GM19351 (cell line): ENCODE measurements around the gene CCDC137.
"Not testable (repeated sequence)": the region's sequence is repeated elsewhere in the genome, so short reads cannot be mapped to it uniquely, and the experiment has no call there.

Experiments used
- ATAC-seq: cut with Tn5 transposase; IDR thresholded peaks from one replicate; pipeline ENCODE4 v1.9.1; 2021; ENCODE audit warnings: mild to moderate bottlenecking, moderate library complexity; ENCODE audit not compliant: unreplicated experiment

CCDC137 gene

GRCh38 chr17:81648707-81649085 is 17.8 kb upstream of the CCDC137 start:
- no peak for ATAC-seq

- ATAC-seq = no peak
These were observed 15.6 kb upstream of the CCDC137 start for GRCh38 chr17:81650951-81651350.

GRCh38 chr17:81651692-81652091 is 14.8 kb upstream of the CCDC137 start:
- no peak for ATAC-seq

- no peak for ATAC-seq
These were observed 13.4 kb upstream of the CCDC137 start for GRCh38 chr17:81652906-81653771.

- no peak for ATAC-seq
These were observed 11.0 kb upstream of the CCDC137 start for GRCh38 chr17:81655378-81656117.

- no peak for ATAC-seq
These were observed 10.3 kb upstream of the CCDC137 start, which contains the start of gene PDE6G for GRCh38 chr17:81656118-81656743. PDE6G (minus strand) TSS chr17:81656542; CDS start chr17:81653305, 3,237 bp downstream.

GRCh38 chr17:81656835-81657234 is 9.7 kb upstream of the CCDC137 start:
- ATAC-seq = no peak

- no peak for ATAC-seq
These were observed 7.5 kb upstream of the CCDC137 start for GRCh38 chr17:81659038-81659437.

GRCh38 chr17:81660441-81660840 is 6.1 kb upstream of the CCDC137 start:
- ATAC-seq = no peak

- no peak for ATAC-seq
These were observed 4.5 kb upstream of the CCDC137 start for GRCh38 chr17:81662002-81662401.

- ATAC-seq = no peak
These were observed 2.5 kb upstream of the CCDC137 start for GRCh38 chr17:81664051-81664470.

GRCh38 chr17:81665205-81666091 is 1.1 kb upstream of the CCDC137 start:
- no peak for ATAC-seq

GRCh38 chr17:81666092-81666341 is 520 bp upstream of the CCDC137 start:
- no peak for ATAC-seq

- ATAC-seq = no peak
These were observed 1.2 kb downstream of the CCDC137 start for GRCh38 chr17:81667754-81668153.

GRCh38 chr17:81672504-81672903 is 6.0 kb downstream of the CCDC137 start:
- no peak for ATAC-seq

GRCh38 chr17:81672954-81673353 is 6.4 kb downstream of the CCDC137 start:
- no peak for ATAC-seq

GRCh38 chr17:81673561-81674258 is 7.2 kb downstream of the CCDC137 start:
- no peak for ATAC-seq

GRCh38 chr17:81675515-81676221 is 9.1 kb downstream of the CCDC137 start:
- not testable (repeated sequence) for ATAC-seq

- ATAC-seq = no peak
These were observed 10.4 kb downstream of the CCDC137 start for GRCh38 chr17:81676906-81677305.

GRCh38 chr17:81680150-81680549 is 13.6 kb downstream of the CCDC137 start:
- no peak for ATAC-seq
